GM12891 (cell line): ENCODE results near the gene LGALS9.

ENCODE experiments used
- POLR2A ChIP-seq: IDR thresholded peaks from 2 replicates; pipeline ENCODE4 v1.6.1; 2011; ENCODE audit warnings: low read depth, low read length, control low read depth
- POLR2AphosphoS5 ChIP-seq: IDR thresholded peaks from 2 replicates; pipeline ENCODE4 v1.6.1; 2011; ENCODE audit warnings: low read depth, low read length, control low read depth
- POU2F2 ChIP-seq: IDR thresholded peaks from 2 replicates; pipeline ENCODE4 v1.6.1; 2011; ENCODE audit warnings: low read depth, mild to moderate bottlenecking, control low read depth, low read length, moderate library complexity
- SPI1 ChIP-seq: IDR thresholded peaks from 2 replicates; pipeline ENCODE4 v1.6.1; 2011; ENCODE audit warnings: low read depth, low read length, control low read depth
- TAF1 ChIP-seq: IDR thresholded peaks from 2 replicates; pipeline ENCODE4 v1.6.1; 2011; ENCODE audit warnings: low read depth, low read length, control low read depth

- TF ChIP-seq TAF1 (no peak), POLR2A (no peak), POLR2AphosphoS5 (no peak), SPI1 (no peak), POU2F2 (no peak)
These were observed 40.1 kb upstream of the LGALS9 start for GRCh38 chr17:27590864-27591263.
